ENCODE measurements around the gene UCHL5.
A peak's percentile ranks its signal among the peaks of the same experiment; 100 is the strongest.

UCHL5 gene

DNA sequence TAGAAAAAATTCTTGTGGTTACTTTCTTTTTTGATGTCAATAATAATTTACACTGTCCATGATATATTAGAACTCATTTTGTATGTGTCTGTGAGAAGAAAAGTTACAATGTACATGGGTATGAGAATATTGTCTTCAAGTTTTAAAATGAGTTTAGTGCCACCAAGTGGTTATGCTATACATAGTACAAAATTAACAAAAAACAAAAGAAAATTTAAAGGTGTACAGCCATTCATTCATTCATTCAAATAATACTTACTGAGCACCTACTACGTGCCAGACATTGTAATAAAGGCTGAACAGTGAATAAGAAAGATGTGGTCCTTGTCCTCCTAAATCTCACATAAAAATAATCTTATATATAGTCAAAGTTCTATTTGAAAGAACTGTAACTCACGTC is 27.7 kb downstream of the UCHL5 start:
- Histone ChIP-seq H3K4me1 (ENCODE audit: control insufficient read depth, insufficient read depth, low read length) (no peaks in the 10 kb centered on the region), H3K36me3 (ENCODE audit: control insufficient read depth in 2 of 2, insufficient read depth in 1 of 2, low read length in 2 of 2) (peaks cover 15 to 30% of the 10 kb centered on the region in 2 experiments), H3K4me3 (ENCODE audit: low read depth, low read length) (no peak overlapping the region), H3K9me3 (ENCODE audit: control insufficient read depth, insufficient read depth, low read depth, low read length) (no peaks in the 10 kb centered on the region), H3K27ac (ENCODE audit: extremely low read depth, low read depth, low read length) (no peak overlapping the region)
- ChIA-PET POLR2A (no interaction called here), CTCF (interaction anchor here (0.9 to 1.3 kb wide), 2 partner anchors 90 to 227 kb away, joined by 3 to 7 read pairs; no protein-coding TSS in a partner anchor)
- TF ChIP-seq ZNF114 (tag by site-specific recombination; IDR thresholded peaks at IDR 0.05) (no peak), ZNF664 (tag by site-specific recombination; IDR thresholded peaks at IDR 0.05) (peak; percentile 58; the same call in 1 of the 2 replicates), ZNF654 (tag by site-specific recombination; IDR thresholded peaks at IDR 0.05; ENCODE audit: low read depth) (peak; percentile 28)

DNA sequence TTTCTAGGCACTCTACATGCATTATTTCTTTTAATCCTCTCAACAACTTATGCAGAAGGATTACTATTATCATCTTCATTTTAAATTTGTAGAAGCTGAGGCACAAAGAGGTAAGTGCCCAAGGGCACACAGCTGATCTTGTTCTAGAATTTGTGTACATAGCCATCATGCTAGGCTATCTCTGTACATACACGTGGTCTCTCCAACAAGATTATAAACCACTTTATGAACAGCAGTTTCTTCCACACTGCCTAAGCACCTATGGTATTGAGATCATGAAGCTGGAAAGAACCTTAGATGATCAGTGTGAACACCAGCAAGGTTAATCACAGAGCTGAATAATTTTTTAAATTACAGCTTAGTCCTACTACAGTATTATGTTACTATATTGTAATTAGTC is 28.9 kb downstream of the UCHL5 start:
- Histone ChIP-seq H3K27ac (ENCODE audit: extremely low read depth, low read depth, low read length) (no peak overlapping the region), H3K9me3 (ENCODE audit: control insufficient read depth, insufficient read depth, low read depth, low read length) (no peaks in the 10 kb centered on the region), H3K36me3 (ENCODE audit: control insufficient read depth in 2 of 2, insufficient read depth in 1 of 2, low read length in 2 of 2) (peaks cover 15 to 41% of the 10 kb centered on the region in 2 experiments), H3K4me3 (ENCODE audit: low read depth, low read length) (no peak overlapping the region), H3K4me1 (ENCODE audit: control insufficient read depth, insufficient read depth, low read length) (no peaks in the 10 kb centered on the region)
- ChIA-PET CTCF (interaction anchor here (0.6 to 1.6 kb wide), 6 partner anchors 9 to 762 kb away, joined by 3 to 5 read pairs (median 4); no protein-coding TSS in a partner anchor), POLR2A (no interaction called here)
- TF ChIP-seq ZIC2 (tag by site-specific recombination; IDR thresholded peaks at IDR 0.05): no peak

DNA sequence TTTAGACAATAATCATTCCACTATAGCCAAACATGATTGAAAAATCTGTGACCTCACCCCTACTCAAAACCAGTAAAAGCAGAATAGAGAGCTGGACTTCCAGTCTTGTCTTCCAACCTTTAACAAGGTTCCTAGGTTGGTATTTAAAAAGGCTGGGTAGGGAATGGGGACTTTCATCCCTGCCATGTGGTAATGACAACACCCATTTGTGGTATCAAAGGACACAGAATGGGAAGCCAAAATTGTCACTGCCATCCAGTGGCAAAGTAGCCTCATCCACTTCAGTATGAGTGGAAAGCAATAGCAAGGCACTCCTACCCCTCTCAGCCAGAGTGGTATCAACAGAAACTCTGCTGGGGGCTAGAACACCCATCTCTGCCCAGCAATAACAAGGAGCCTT is 33.9 kb downstream of the UCHL5 start:
- H3K27ac ChIP-seq (ENCODE audit: extremely low read depth, low read depth, low read length): no peak overlapping the region
- POLR2A ChIA-PET: no interaction called here
- TF ChIP-seq GLIS1 (tag by site-specific recombination; IDR thresholded peaks at IDR 0.05): 0 out of 2 replicates have a peak, but pooled peaks have one; percentile 12
- TF ChIP-seq, protein P1, sequence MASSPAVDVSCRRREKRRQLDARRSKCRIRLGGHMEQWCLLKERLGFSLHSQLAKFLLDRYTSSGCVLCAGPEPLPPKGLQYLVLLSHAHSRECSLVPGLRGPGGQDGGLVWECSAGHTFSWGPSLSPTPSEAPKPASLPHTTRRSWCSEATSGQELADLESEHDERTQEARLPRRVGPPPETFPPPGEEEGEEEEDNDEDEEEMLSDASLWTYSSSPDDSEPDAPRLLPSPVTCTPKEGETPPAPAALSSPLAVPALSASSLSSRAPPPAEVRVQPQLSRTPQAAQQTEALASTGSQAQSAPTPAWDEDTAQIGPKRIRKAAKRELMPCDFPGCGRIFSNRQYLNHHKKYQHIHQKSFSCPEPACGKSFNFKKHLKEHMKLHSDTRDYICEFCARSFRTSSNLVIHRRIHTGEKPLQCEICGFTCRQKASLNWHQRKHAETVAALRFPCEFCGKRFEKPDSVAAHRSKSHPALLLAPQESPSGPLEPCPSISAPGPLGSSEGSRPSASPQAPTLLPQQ (tag by site-specific recombination; IDR thresholded peaks at IDR 0.05): no peak
- no peak overlapping the region for H3K4me3 ChIP-seq (ENCODE audit: low read depth, low read length)
- H3K4me1 ChIP-seq (ENCODE audit: control insufficient read depth, insufficient read depth, low read length): no peaks in the 10 kb centered on the region
- H3K36me3 ChIP-seq (ENCODE audit: control insufficient read depth in 2 of 2, insufficient read depth in 1 of 2, low read length in 2 of 2): peaks cover 24 to 63% of the 10 kb centered on the region in 2 experiments
- no peaks in the 10 kb centered on the region for H3K9me3 ChIP-seq (ENCODE audit: control insufficient read depth, insufficient read depth, low read depth, low read length)
- CTCF ChIA-PET: no interaction called here

- no peaks in the 10 kb centered on the region for H3K9me3 ChIP-seq (ENCODE audit: control insufficient read depth, insufficient read depth, low read depth, low read length)
- ChIA-PET POLR2A (interaction anchor here (0.7 kb wide), 1 partner anchor 211 kb away, joined by 3 read pairs; the partner anchor contains the start of gene RGS2), CTCF (interaction anchor here (0.6 to 3.8 kb wide), 21 partner anchors 10 to 919 kb away, joined by 3 to 56 read pairs (median 4); no protein-coding TSS in a partner anchor)
- peaks cover 9 to 41% of the 10 kb centered on the region in 2 experiments for H3K36me3 ChIP-seq (ENCODE audit: control insufficient read depth in 2 of 2, insufficient read depth in 1 of 2, low read length in 2 of 2)
- no peak overlapping the region for H3K27ac ChIP-seq (ENCODE audit: extremely low read depth, low read depth, low read length)
- no peaks in the 10 kb centered on the region for H3K4me1 ChIP-seq (ENCODE audit: control insufficient read depth, insufficient read depth, low read length)
- TF ChIP-seq ZNF112 (tag by site-specific recombination; IDR thresholded peaks at IDR 0.05): no peak
- TF ChIP-seq, protein P2, sequence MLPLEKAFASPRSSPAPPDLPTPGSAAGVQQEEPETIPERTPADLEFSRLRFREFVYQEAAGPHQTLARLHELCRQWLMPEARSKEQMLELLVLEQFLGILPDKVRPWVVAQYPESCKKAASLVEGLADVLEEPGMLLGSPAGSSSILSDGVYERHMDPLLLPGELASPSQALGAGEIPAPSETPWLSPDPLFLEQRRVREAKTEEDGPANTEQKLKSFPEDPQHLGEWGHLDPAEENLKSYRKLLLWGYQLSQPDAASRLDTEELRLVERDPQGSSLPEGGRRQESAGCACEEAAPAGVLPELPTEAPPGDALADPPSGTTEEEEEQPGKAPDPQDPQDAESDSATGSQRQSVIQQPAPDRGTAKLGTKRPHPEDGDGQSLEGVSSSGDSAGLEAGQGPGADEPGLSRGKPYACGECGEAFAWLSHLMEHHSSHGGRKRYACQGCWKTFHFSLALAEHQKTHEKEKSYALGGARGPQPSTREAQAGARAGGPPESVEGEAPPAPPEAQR (tag by site-specific recombination; IDR thresholded peaks at IDR 0.05): no peak
- no peak for TF ChIP-seq ZNF223 (tag by site-specific recombination; IDR thresholded peaks at IDR 0.05)
- TF ChIP-seq, protein P3, sequence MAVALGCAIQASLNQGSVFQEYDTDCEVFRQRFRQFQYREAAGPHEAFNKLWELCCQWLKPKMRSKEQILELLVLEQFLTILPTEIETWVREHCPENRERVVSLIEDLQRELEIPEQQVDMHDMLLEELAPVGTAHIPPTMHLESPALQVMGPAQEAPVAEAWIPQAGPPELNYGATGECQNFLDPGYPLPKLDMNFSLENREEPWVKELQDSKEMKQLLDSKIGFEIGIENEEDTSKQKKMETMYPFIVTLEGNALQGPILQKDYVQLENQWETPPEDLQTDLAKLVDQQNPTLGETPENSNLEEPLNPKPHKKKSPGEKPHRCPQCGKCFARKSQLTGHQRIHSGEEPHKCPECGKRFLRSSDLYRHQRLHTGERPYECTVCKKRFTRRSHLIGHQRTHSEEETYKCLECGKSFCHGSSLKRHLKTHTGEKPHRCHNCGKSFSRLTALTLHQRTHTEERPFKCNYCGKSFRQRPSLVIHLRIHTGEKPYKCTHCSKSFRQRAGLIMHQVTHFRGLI (tag by site-specific recombination; IDR thresholded peaks at IDR 0.05): no peak
- TF ChIP-seq, protein P4, sequence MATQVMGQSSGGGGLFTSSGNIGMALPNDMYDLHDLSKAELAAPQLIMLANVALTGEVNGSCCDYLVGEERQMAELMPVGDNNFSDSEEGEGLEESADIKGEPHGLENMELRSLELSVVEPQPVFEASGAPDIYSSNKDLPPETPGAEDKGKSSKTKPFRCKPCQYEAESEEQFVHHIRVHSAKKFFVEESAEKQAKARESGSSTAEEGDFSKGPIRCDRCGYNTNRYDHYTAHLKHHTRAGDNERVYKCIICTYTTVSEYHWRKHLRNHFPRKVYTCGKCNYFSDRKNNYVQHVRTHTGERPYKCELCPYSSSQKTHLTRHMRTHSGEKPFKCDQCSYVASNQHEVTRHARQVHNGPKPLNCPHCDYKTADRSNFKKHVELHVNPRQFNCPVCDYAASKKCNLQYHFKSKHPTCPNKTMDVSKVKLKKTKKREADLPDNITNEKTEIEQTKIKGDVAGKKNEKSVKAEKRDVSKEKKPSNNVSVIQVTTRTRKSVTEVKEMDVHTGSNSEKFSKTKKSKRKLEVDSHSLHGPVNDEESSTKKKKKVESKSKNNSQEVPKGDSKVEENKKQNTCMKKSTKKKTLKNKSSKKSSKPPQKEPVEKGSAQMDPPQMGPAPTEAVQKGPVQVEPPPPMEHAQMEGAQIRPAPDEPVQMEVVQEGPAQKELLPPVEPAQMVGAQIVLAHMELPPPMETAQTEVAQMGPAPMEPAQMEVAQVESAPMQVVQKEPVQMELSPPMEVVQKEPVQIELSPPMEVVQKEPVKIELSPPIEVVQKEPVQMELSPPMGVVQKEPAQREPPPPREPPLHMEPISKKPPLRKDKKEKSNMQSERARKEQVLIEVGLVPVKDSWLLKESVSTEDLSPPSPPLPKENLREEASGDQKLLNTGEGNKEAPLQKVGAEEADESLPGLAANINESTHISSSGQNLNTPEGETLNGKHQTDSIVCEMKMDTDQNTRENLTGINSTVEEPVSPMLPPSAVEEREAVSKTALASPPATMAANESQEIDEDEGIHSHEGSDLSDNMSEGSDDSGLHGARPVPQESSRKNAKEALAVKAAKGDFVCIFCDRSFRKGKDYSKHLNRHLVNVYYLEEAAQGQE (tag by site-specific recombination; IDR thresholded peaks at IDR 0.05): no peak
- TF ChIP-seq ZNF837 (tag by site-specific recombination; IDR thresholded peaks at IDR 0.05): no peak
- peak; percentile 71 for TF ChIP-seq ZNF654 (tag by site-specific recombination; IDR thresholded peaks at IDR 0.05; ENCODE audit: low read depth)
- H3K4me3 ChIP-seq (ENCODE audit: low read depth, low read length): no peak overlapping the region
These were observed 39.6 kb downstream of the UCHL5 start for GRCh38 chr1:193019442-193020026.
